NCI-H2196 treated with DMSO at 0.1 percent for 48 hours (cell line): ENCODE data around the gene TSPAN32.
A peak's percentile ranks its signal among the peaks of the same experiment; 100 is the strongest.

Experiments
- DNase-seq: peaks from one replicate; lab custom pipeline; 2025; ENCODE audit not compliant: unreplicated experiment; lab: John Stamatoyannopoulos, UW

TSPAN32 gene

GRCh38 chr11:2314136-2314524 lies 12.3 kb downstream of the TSPAN32 start:
- DNase-seq: no peak

- peak; percentile 22 for DNase-seq
Observed at GRCh38 chr11:2314525-2315394, 12.9 kb downstream of the TSPAN32 start.

- DNase-seq: no peak
Observed at GRCh38 chr11:2315395-2316168, 13.8 kb downstream of the TSPAN32 start.

GRCh38 chr11:2316169-2316962 lies 14.6 kb downstream of the TSPAN32 start:
- no peak for DNase-seq

GRCh38 chr11:2316963-2317244 lies 15.1 kb downstream of the TSPAN32 start:
- no peak for DNase-seq

GRCh38 chr11:2317354-2318050 lies 15.7 kb downstream of the TSPAN32 start:
- no peak for DNase-seq

GRCh38 chr11:2318123-2318522 lies 16.3 kb downstream of the TSPAN32 start:
- no peak for DNase-seq

- DNase-seq: no peak
Observed at GRCh38 chr11:2318707-2319106, 16.9 kb downstream of the TSPAN32 start.

GRCh38 chr11:2319791-2320472 lies 18.1 kb downstream of the TSPAN32 start:
- no peak for DNase-seq

- no peak for DNase-seq
Observed at GRCh38 chr11:2320568-2321310, 18.9 kb downstream of the TSPAN32 start.

GRCh38 chr11:2321311-2321683 lies 19.5 kb downstream of the TSPAN32 start:
- DNase-seq: no peak

GRCh38 chr11:2325123-2325522 lies 23.3 kb downstream of the TSPAN32 start:
- no peak for DNase-seq

GRCh38 chr11:2325719-2326118 lies 23.9 kb downstream of the TSPAN32 start:
- no peak for DNase-seq

- DNase-seq: no peak
Observed at GRCh38 chr11:2327032-2327431, 25.2 kb downstream of the TSPAN32 start.

GRCh38 chr11:2328021-2328420 lies 26.2 kb downstream of the TSPAN32 start:
- DNase-seq: no peak

- no peak for DNase-seq
Observed at GRCh38 chr11:2328656-2329354, 27.0 kb downstream of the TSPAN32 start.

- no peak for DNase-seq
Observed at GRCh38 chr11:2329551-2329950, 27.7 kb downstream of the TSPAN32 start.

- no peak for DNase-seq
Observed at GRCh38 chr11:2330696-2331095, 28.9 kb downstream of the TSPAN32 start.

- no peak for DNase-seq
Observed at GRCh38 chr11:2331404-2331803, 29.6 kb downstream of the TSPAN32 start.
